Common myeloid progenitor, CD34-positive (primary cell): ENCODE data around the gene MRGPRF.
A peak's percentile ranks its signal among the peaks of the same experiment; 100 is the strongest.
"Not testable (repeated sequence)": the region's sequence is repeated elsewhere in the genome, so short reads cannot be mapped to it uniquely, and the experiment has no call there.

ENCODE experiments used
- CTCF ChIA-PET: fragments of 350-600 bp; sonication (Branson Sonifier 250); formaldehyde crosslinking; loops from one replicate; lab custom pipeline; 2021; ENCODE audit warnings: antibody characterized with exemption; lab: Charles Lee
- POLR2A ChIA-PET: fragments of 350-600 bp; sonication (Branson Sonifier 250); formaldehyde crosslinking; loops from one replicate; lab custom pipeline; 2021; ENCODE audit warnings: antibody characterized with exemption; lab: Charles Lee
- DNase-seq, 3 donors: peaks; one replicate each; pipeline versions ENCODE4 v3.0.0 to v3.0.0-alpha.2; 2013
- H3K27ac ChIP-seq, 2 experiments: 1 replicate in 1 of 2; 2 replicates in 1 of 2; pipeline ENCODE4 v1.7.0; 2013; ENCODE audit warnings: inconsistent platforms in 2 of 2, low read length in 2 of 2, mild to moderate bottlenecking in 2 of 2, low read depth in 1 of 2, moderate library complexity in 1 of 2; ENCODE audit not compliant: severe bottlenecking in 2 of 2, insufficient read depth in 1 of 2, poor library complexity in 1 of 2
- H3K27me3 ChIP-seq, 5 experiments: replicated peaks in 2 of 5; 1 replicate in 3 of 5; 2 replicates in 2 of 5; pipeline versions ENCODE4 v1.6.1 to v1.7.0; 2013; ENCODE audit warnings: low read length in 4 of 5, mild to moderate bottlenecking in 2 of 5, moderate library complexity in 2 of 5, inconsistent platforms in 1 of 5; ENCODE audit not compliant: insufficient read depth in 5 of 5, control insufficient read depth in 4 of 5
- H3K36me3 ChIP-seq, 4 experiments: 1 replicate in 2 of 4; 2 replicates in 2 of 4; pipeline versions ENCODE4 v1.6.1 to v1.7.0; 2013; ENCODE audit warnings: low read length in 3 of 4, control low read depth in 1 of 4, mild to moderate bottlenecking in 1 of 4; ENCODE audit not compliant: control insufficient read depth in 4 of 4, insufficient read depth in 4 of 4
- H3K4me1 ChIP-seq, 4 experiments: 1 replicate in 3 of 4; 2 replicates in 1 of 4; pipeline versions ENCODE4 v1.6.1 to v1.7.1; 2013; ENCODE audit warnings: low read length in 3 of 4, mild to moderate bottlenecking in 3 of 4, control low read depth in 1 of 4, inconsistent platforms in 1 of 4, moderate library complexity in 1 of 4; ENCODE audit not compliant: control insufficient read depth in 4 of 4, insufficient read depth in 4 of 4; ENCODE audit errors: control extremely low read depth in 1 of 4
- H3K4me3 ChIP-seq, 7 experiments: 1 replicate in 4 of 7; 2 replicates in 3 of 7; pipeline versions ENCODE4 v1.5.1 to v1.7.0; 2013; ENCODE audit warnings: mild to moderate bottlenecking in 7 of 7, low read length in 6 of 7, moderate library complexity in 6 of 7, inconsistent platforms in 2 of 7, low read depth in 2 of 7, control low read depth in 1 of 7; ENCODE audit not compliant: insufficient read depth in 4 of 7, control insufficient read depth in 1 of 7; ENCODE audit errors: extremely low read depth in 1 of 7
- H3K9me3 ChIP-seq, 5 experiments: 1 replicate in 4 of 5; 2 replicates in 1 of 5; pipeline versions ENCODE4 v1.6.1 to v1.7.1; 2013; ENCODE audit warnings: low read length in 4 of 5, mild to moderate bottlenecking in 2 of 5, inconsistent platforms in 1 of 5, low read depth in 1 of 5, moderate library complexity in 1 of 5; ENCODE audit not compliant: control insufficient read depth in 4 of 5, insufficient read depth in 2 of 5; ENCODE audit errors: control extremely low read depth in 1 of 5
- WGBS: methylation state at CpG from one replicate; pipeline ENCODE4 v1.1.5; 2013; ENCODE audit not compliant: insufficient coverage; 5-methylcytosine and 5-hydroxymethylcytosine counted together

Gene MRGPRF

DNA sequence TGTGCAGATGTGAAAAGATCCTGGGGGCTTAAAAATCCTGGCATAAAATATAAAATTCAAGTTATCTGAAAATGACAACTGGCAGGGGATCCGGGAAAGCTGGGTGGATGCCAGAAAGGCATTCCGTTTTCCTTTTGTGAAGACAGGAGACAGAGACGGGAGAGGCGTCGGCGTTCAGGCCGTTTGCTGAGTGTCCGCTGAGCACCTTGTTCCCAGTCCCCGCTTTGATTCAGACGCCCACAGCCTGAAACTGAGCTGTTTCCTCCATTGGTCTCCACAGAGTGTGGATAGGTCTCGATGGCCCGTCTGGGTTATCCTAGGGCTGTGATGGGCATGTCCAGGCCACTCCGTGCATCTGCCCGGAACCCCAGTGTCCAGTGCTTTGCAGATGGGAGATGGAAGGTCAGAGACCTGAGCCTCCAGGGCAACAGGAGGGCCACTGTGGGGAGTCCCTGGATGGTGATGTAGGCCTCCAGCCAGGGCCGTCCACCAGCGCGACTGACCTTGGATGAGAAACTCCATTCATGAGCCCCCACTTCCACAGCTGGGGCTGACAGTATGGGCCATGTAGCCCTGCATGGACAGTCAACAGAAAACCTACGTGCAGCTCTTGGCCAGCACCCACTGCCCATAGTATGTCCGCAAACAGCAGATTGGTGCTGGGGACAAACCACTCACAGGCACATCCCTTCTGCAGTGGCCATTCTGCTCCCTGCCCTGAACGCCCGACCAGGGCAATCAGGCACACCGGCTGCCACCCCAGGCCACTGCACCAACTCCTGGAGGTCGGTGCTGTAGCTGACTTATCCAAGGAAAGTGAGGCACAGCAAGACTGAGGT is 11.6 kb downstream of the MRGPRF start:
- no peaks in the 10 kb centered on the region for H3K4me1 ChIP-seq
- ChIA-PET CTCF (interaction anchor here (1.3 kb wide), 2 partner anchors 9 to 46 kb away, joined by 3 read pairs; no protein-coding TSS in a partner anchor), POLR2A (interaction anchor here (0.7 kb wide), 1 partner anchor 20 kb away, joined by 3 read pairs; the partner anchor contains the start of gene MRGPRD)
- DNase-seq: no peak
- H3K27ac ChIP-seq: no peak overlapping the region
- H3K36me3 ChIP-seq: no peaks in the 10 kb centered on the region
- no peaks in the 10 kb centered on the region for H3K9me3 ChIP-seq
- WGBS: 95% methylated on average over 23 of the region's 23 CpGs
- no peak overlapping the region for H3K4me3 ChIP-seq
- H3K27me3 ChIP-seq: peaks cover 0 to 14% (median 4%) of the 10 kb centered on the region in 5 experiments

DNA sequence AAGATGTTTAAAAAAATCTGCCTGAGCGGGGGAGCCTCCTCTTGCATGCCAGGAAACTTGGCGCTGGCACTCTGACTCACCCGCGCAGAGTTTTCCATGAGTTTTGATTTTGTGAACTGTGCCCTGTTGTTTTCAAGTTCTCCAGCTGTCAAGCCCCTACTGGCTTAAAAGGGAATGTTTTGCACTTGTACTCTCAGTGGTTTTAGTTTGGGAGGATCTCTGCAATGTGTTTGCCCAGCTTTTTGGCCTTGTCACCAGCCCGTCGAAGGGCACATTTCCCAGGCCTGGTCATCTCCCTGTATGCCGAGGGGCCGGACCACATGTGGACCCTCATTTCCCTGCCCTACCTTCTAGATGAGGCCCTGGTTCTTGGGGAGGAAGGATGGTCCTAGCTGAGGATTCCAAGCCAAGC is 12.2 kb downstream of the MRGPRF start:
- POLR2A ChIA-PET: interaction anchor here (0.7 kb wide), 1 partner anchor 20 kb away, joined by 3 read pairs; the partner anchor contains the start of gene MRGPRD
- peak in 2 of 3 donors; percentile 47 to 50 for DNase-seq
- 94% methylated on average over 8 of the region's 8 CpGs for WGBS
- H3K27ac ChIP-seq: no peak overlapping the region
- no peak overlapping the region for H3K4me3 ChIP-seq
- H3K9me3 ChIP-seq: no peaks in the 10 kb centered on the region
- H3K27me3 ChIP-seq: peaks cover 0 to 10% (median 4%) of the 10 kb centered on the region in 5 experiments
- no peaks in the 10 kb centered on the region for H3K4me1 ChIP-seq
- no peaks in the 10 kb centered on the region for H3K36me3 ChIP-seq
- CTCF ChIA-PET: interaction anchor here (1.3 kb wide), 1 partner anchor 46 kb away, joined by 3 read pairs; no protein-coding TSS in a partner anchor

DNA sequence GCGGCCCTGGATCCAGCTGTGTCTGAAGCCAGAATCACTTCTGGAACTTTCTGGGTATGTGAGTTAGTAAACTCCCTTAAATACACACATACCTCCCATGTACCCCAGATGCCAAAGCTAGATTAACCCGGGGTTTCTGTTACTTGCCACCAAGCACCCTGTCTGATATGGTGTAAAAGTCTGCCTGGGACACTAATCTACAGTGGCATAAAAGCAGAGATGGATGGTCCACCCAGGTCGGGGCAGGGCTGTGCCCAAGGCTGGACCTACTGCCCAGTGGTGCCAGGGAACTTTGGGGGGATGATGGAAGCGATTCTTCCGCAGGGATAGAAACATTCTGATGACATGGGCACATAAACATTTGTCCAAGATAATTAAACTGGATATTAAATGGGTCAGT is 12.7 kb downstream of the MRGPRF start:
- H3K4me1 ChIP-seq: no peaks in the 10 kb centered on the region
- no peak for DNase-seq
- H3K4me3 ChIP-seq: no peak overlapping the region
- H3K27me3 ChIP-seq: peaks cover 0 to 6% (median 4%) of the 10 kb centered on the region in 5 experiments
- ChIA-PET CTCF (no interaction called here), POLR2A (interaction anchor here (0.7 kb wide), 1 partner anchor 19 kb away, joined by 3 read pairs; the partner anchor contains the start of gene MRGPRD)
- H3K27ac ChIP-seq: no peak overlapping the region
- no peaks in the 10 kb centered on the region for H3K9me3 ChIP-seq
- H3K36me3 ChIP-seq: no peaks in the 10 kb centered on the region
- WGBS: 100% methylated on average over 2 of the region's 5 CpGs

DNA sequence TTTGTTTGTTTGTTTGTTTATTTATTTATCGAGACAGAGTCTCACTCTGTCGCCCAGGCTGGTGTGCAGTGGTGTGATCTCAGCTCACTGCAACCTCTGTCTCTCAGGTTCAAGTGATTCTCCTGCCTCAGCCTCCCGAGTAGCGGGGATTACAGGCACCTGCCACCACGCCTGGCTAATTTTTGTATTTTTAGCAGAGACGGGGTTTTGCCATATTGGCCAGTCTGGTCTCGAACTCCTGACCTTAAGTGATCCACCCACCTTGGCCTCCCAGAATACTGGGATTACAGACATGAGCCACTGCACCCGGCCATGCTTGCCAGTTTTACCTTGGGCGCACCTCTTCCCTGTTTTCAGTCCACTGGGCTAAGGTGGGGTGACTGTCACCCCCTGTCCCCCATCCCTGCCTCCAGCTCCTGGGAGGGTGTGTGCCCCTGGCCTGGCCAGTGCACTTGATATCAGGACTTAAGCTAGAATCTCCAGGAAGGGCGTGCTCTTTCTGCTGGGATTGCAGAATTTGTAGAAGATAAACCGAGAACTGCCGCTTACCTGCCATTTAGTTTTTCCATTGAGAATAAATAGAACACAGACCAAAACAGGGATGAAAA is 13.2 kb downstream of the MRGPRF start:
- H3K4me1 ChIP-seq, POLR2A ChIA-PET, H3K36me3 ChIP-seq, H3K27me3 ChIP-seq, DNase-seq, H3K9me3 ChIP-seq, CTCF ChIA-PET, H3K27ac ChIP-seq, H3K4me3 ChIP-seq: not testable (repeated sequence)
- 94% methylated on average over 12 of the region's 12 CpGs for WGBS

DNA sequence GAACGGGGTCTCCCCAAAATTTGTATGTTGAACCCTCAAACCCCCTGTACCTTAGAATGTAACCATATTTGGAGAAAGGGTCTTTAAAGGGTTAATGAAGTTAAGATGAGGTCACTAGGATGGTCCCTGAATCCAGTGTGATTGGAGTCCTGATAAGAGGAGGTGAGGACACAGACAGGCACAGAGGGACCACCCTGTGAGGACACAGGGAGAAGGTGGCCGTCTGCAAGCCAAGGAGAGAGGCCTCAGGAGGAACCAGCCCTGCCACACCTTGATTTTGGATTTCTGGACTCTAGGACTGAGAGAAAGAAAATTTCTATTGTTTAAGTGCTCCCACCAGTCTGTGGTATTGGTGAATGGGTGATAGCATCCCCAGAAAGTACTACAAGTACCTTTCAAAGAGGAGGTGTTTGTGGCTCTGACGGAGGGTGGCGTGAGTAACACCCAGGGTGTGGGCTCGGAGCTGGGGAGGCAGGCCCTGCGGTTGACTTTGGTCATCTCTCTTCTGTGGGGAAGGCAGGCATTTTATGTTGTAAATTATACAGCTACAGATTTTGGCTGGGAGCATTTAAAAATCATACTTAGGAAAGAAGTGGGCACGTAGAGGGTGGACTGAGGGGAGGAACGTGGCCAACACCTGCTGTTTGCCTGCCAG is 13.8 kb downstream of the MRGPRF start:
- ChIA-PET POLR2A (no interaction called here), CTCF (no interaction called here)
- H3K9me3 ChIP-seq: no peaks in the 10 kb centered on the region
- WGBS: 97% methylated on average over 7 of the region's 8 CpGs
- DNase-seq: no peak
- no peak overlapping the region for H3K4me3 ChIP-seq
- H3K36me3 ChIP-seq: no peaks in the 10 kb centered on the region
- H3K27ac ChIP-seq: no peak overlapping the region
- H3K4me1 ChIP-seq: no peaks in the 10 kb centered on the region
- peaks cover 0 to 6% (median 3%) of the 10 kb centered on the region in 5 experiments for H3K27me3 ChIP-seq

DNA sequence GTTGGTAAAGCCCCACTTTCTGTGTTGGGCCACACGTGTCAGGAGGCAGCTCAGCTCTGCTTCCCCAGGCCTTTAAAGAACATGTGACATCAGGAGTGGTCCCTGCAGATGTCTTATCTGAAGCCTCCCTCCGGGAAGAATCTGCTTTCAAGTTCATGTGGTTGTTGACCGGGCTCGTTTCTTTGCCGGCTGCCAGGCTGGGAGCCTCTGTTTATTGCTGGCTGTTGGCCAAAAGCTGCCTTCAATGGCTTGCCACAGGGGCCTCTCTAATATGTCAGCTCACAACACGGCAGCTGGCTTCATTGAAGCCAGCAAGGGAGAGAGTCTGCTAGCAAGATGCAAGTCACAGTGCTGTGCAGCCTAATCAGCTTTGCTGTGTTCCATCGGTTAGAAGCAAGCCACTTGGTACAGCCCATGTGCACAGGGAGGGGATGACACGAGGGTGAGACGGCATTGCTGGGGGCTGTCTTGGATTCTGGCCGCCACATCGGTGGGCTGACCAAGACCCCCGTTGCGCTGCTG is 14.6 kb downstream of the MRGPRF start:
- WGBS: 49% methylated on average over 11 of the region's 13 CpGs
- DNase-seq: peak in 2 of 3 donors; percentile 26 to 44
- peaks cover 0 to 14% (median 4%) of the 10 kb centered on the region in 5 experiments for H3K27me3 ChIP-seq
- H3K36me3 ChIP-seq: no peaks in the 10 kb centered on the region
- H3K4me3 ChIP-seq: no peak overlapping the region
- H3K9me3 ChIP-seq: no peaks in the 10 kb centered on the region
- no peaks in the 10 kb centered on the region for H3K4me1 ChIP-seq
- ChIA-PET CTCF (interaction anchor here (1.2 kb wide), 1 partner anchor 16 kb away, joined by 4 read pairs; no protein-coding TSS in a partner anchor), POLR2A (no interaction called here)
- H3K27ac ChIP-seq: no peak overlapping the region
